ENCODE data around the gene NPAS3.

DNA sequence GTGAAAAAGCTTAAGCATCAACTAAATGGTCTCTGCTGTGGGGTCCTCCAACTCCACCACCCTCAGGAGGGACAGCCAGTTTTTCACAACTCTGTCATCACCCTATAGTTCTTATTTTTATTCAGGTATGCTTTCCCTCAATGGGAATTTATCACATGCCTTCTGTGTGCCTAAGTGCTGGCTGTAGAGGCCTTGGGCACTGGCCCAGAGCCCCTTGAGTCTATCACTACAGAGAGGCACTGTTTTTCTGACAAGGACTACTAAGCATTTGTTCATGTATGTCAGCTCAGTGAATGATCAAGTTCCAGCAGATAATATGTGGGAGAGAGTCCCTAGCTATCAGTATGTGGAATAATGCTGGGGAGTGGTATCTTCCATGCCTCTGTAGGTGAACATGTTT, 463.9 kb downstream of the NPAS3 start:
- TF ChIP-seq, protein P1, sequence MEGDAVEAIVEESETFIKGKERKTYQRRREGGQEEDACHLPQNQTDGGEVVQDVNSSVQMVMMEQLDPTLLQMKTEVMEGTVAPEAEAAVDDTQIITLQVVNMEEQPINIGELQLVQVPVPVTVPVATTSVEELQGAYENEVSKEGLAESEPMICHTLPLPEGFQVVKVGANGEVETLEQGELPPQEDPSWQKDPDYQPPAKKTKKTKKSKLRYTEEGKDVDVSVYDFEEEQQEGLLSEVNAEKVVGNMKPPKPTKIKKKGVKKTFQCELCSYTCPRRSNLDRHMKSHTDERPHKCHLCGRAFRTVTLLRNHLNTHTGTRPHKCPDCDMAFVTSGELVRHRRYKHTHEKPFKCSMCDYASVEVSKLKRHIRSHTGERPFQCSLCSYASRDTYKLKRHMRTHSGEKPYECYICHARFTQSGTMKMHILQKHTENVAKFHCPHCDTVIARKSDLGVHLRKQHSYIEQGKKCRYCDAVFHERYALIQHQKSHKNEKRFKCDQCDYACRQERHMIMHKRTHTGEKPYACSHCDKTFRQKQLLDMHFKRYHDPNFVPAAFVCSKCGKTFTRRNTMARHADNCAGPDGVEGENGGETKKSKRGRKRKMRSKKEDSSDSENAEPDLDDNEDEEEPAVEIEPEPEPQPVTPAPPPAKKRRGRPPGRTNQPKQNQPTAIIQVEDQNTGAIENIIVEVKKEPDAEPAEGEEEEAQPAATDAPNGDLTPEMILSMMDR (IDR thresholded peaks at IDR 0.05), result no peak
- TF ChIP-seq POLR2A (IDR thresholded peaks at IDR 0.05), result no peak
